DND-41 (cell line): ENCODE data around the gene ISG15.

ENCODE experiments used
- ATAC-seq: fragments of 200-7000 bp; cut with Tn5 transposase; 3 replicates; pipeline ENCODE4 v1.9.1; 2021; ENCODE audit warnings: low read depth; ENCODE audit not compliant: insufficient read depth
- DNase-seq: peaks from one replicate; pipeline ENCODE4 v3.0.0-alpha.2; 2020
- H2AFZ ChIP-seq: 2 replicates; pipeline ENCODE4 v1.6.0; 2012; ENCODE audit warnings: low read depth, low read length
- H3K27ac ChIP-seq: 2 replicates; pipeline ENCODE4 v1.5.1; 2012; ENCODE audit warnings: low read length, inconsistent platforms
- H3K27me3 ChIP-seq: fragments of 200-600 bp; sonication (generic); 2 replicates; pipeline ENCODE4 v1.6.0; 2012; ENCODE audit warnings: low read length, mild to moderate bottlenecking, inconsistent platforms; ENCODE audit not compliant: insufficient read depth, poor library complexity
- H3K36me3 ChIP-seq: 2 replicates; pipeline ENCODE4 v1.5.1; 2012; ENCODE audit warnings: low read length, inconsistent platforms; ENCODE audit not compliant: insufficient read depth
- H3K4me1 ChIP-seq: 2 replicates; pipeline ENCODE4 v1.5.1; 2012; ENCODE audit warnings: mild to moderate bottlenecking, low read length; ENCODE audit not compliant: insufficient read depth
- H3K4me2 ChIP-seq: 2 replicates; pipeline ENCODE4 v1.6.0; 2012; ENCODE audit warnings: mild to moderate bottlenecking, moderate library complexity, low read length, inconsistent platforms; ENCODE audit not compliant: insufficient read depth
- H3K4me3 ChIP-seq, 2 experiments: fragments of 200-600 bp in 1 of 2; shearing (Covaris generic) in 1 of 2; 2 replicates each; pipeline ENCODE4 v1.5.1; 2012 to 2016; ENCODE audit warnings: inconsistent platforms in 2 of 2, low read length in 2 of 2, mild to moderate bottlenecking in 2 of 2, low read depth in 1 of 2, moderate library complexity in 1 of 2
- H3K79me2 ChIP-seq: 2 replicates; pipeline ENCODE4 v1.6.0; 2012; ENCODE audit warnings: low read length, inconsistent platforms; ENCODE audit not compliant: insufficient read depth
- H3K9ac ChIP-seq: 2 replicates; pipeline ENCODE4 v1.6.0; 2012; ENCODE audit warnings: low read depth, mild to moderate bottlenecking, inconsistent platforms, low read length, moderate library complexity
- H3K9me3 ChIP-seq: 2 replicates; pipeline ENCODE4 v1.5.1; 2012; ENCODE audit warnings: low read length, moderate library complexity, mild to moderate bottlenecking, inconsistent platforms; ENCODE audit not compliant: insufficient read depth, severe bottlenecking
- H4K20me1 ChIP-seq: 2 replicates; pipeline ENCODE4 v1.6.0; 2012; ENCODE audit warnings: low read length; ENCODE audit not compliant: insufficient read depth
- CTCF ChIP-seq: IDR thresholded peaks from 2 replicates; pipeline ENCODE4 v1.5.1; 2012; ENCODE audit warnings: borderline replicate concordance, low read length, moderate library complexity, mild to moderate bottlenecking; ENCODE audit not compliant: poor library complexity, severe bottlenecking; ENCODE audit errors: extremely low read depth
- EZH2 ChIP-seq: IDR thresholded peaks from 3 replicates; pipeline ENCODE4 v1.6.1; 2012; ENCODE audit warnings: borderline replicate concordance, low read depth, mild to moderate bottlenecking, moderate library complexity, low read length, inconsistent platforms; ENCODE audit not compliant: severe bottlenecking

Gene ISG15

GRCh38 chr1:1023700-1024099 is 10.4 kb downstream of the ISG15 start:
- ATAC-seq (no peak), DNase-seq (no peak)
- peaks cover 47% of the 10 kb centered on the region for H4K20me1 ChIP-seq
- H3K4me2 ChIP-seq: no peak overlapping the region
- no peaks in the 10 kb centered on the region for H3K27me3 ChIP-seq
- no peaks in the 10 kb centered on the region for H3K36me3 ChIP-seq
- H3K9ac ChIP-seq: no peak overlapping the region
- no peaks in the 10 kb centered on the region for H3K9me3 ChIP-seq
- H3K79me2 ChIP-seq: no peaks in the 10 kb centered on the region
- peaks cover 20% of the 10 kb centered on the region for H3K4me1 ChIP-seq
- no peak overlapping the region for H2AFZ ChIP-seq
- H3K4me3 ChIP-seq: no peak overlapping the region
- TF ChIP-seq EZH2 (no peak), CTCF (no peak)
- H3K27ac ChIP-seq: no peak overlapping the region

DNA sequence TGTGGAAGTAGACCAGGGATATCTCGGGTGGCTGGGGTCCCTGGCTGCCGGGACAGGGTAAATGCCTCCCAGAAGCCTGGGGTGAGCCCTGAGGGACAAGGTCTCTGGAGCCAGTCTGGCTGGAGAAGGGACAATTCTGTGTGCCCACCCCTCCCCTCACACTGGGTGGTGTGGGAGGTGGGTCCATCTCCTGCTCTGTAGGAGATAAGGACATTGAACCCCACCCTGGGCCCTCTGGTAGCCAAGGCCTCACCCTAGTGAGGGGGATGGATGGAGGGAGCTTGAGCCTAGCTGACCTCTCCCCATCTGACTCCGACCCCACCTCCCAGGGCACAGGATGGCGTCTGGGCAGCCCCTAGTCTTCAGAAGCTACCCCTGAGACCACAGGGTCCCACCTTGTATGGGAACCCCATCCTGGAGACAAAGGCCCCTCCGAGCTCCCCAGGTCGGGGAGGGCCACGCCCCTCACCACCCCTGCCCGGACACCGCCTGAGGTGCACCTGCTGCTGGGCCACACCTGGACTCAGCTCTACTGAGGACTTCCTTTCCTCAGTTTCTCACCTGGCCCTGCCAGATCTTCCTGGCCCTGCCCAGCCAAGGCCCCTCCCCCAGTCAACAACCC is 11.0 kb downstream of the ISG15 start:
- ATAC-seq (no peak), DNase-seq (no peak)
- Histone ChIP-seq H3K27ac (no peak overlapping the region), H3K27me3 (no peaks in the 10 kb centered on the region), H2AFZ (no peak overlapping the region), H3K9me3 (no peaks in the 10 kb centered on the region), H3K4me1 (peaks cover 15% of the 10 kb centered on the region), H3K9ac (no peak overlapping the region), H4K20me1 (peaks cover 47% of the 10 kb centered on the region), H3K4me2 (no peak overlapping the region), H3K4me3 (no peak overlapping the region), H3K79me2 (no peaks in the 10 kb centered on the region), H3K36me3 (no peaks in the 10 kb centered on the region)
- TF ChIP-seq CTCF: no peak
- no peak for TF ChIP-seq EZH2

- H4K20me1 ChIP-seq: peaks cover 47% of the 10 kb centered on the region
- ATAC-seq (no peak), DNase-seq (no peak)
- TF ChIP-seq CTCF (no peak), EZH2 (no peak)
- no peak overlapping the region for H3K4me2 ChIP-seq
- no peaks in the 10 kb centered on the region for H3K9me3 ChIP-seq
- no peaks in the 10 kb centered on the region for H3K36me3 ChIP-seq
- H3K4me3 ChIP-seq: no peak overlapping the region
- no peak overlapping the region for H2AFZ ChIP-seq
- no peaks in the 10 kb centered on the region for H3K79me2 ChIP-seq
- H3K27me3 ChIP-seq: no peaks in the 10 kb centered on the region
- H3K4me1 ChIP-seq: peaks cover 14% of the 10 kb centered on the region
- H3K27ac ChIP-seq: no peak overlapping the region
- no peak overlapping the region for H3K9ac ChIP-seq
Observed at GRCh38 chr1:1024771-1025699, 11.7 kb downstream of the ISG15 start.
